IgD-negative memory B cell (primary cell): Measurements from ENCODE around the gene PDE2A. TPM values are rescaled to one million over a fixed set of nuclear protein-coding genes. Genes with fewer than 3 reads are reported as not detected.
A peak's percentile ranks its signal among the peaks of the same experiment; 100 is the strongest.

Experiments used
- H3K27ac Mint-ChIP-seq, 3 donors: one replicate each; pipeline ENCODE4 v1.8.0; 2020 to 2022; ENCODE audit warnings: mild to moderate bottlenecking in 3 of 3, mixed read lengths in 3 of 3, moderate library complexity in 1 of 3
- H3K27me3 Mint-ChIP-seq: one replicate; pipeline ENCODE4 v1.8.0; 2021; ENCODE audit warnings: mixed read lengths
- H3K36me3 Mint-ChIP-seq: one replicate; pipeline ENCODE4 v1.8.0; 2020; ENCODE audit warnings: mild to moderate bottlenecking, mixed read lengths
- H3K4me1 Mint-ChIP-seq, 3 donors: one replicate each; pipeline ENCODE4 v1.8.0; 2020 to 2022; ENCODE audit warnings: mixed read lengths in 3 of 3, mild to moderate bottlenecking in 1 of 3
- H3K4me3 Mint-ChIP-seq, 4 donors: one replicate each; pipeline ENCODE4 v1.8.0; 2020 to 2022; ENCODE audit warnings: mild to moderate bottlenecking in 4 of 4, mixed read lengths in 4 of 4, moderate library complexity in 3 of 4
- H3K9me3 Mint-ChIP-seq, 3 donors: one replicate each; pipeline ENCODE4 v1.8.0; 2020 to 2021; ENCODE audit warnings: mixed read lengths in 3 of 3, mild to moderate bottlenecking in 1 of 3
- polyA plus RNA-seq: library from polyadenylated mRNA; unstranded; fragments of 300-500 nt; fragmentation: Illumina TruSeq; gene quantifications from one replicate; pipeline ENCODE4 v1.2.3, GENCODE V29; 2021

Gene PDE2A
- polyA plus RNA-seq, 1 donor from 2014 or later = not detected

GRCh38 chr11:72668629-72669347 is 5.4 kb downstream of the PDE2A start:
- peaks cover 62% of the 10 kb centered on the region for H3K27me3 Mint-ChIP-seq

GRCh38 chr11:72665911-72666472 is 8.2 kb downstream of the PDE2A start:
- Mint-ChIP-seq H3K27me3 (peaks cover 41% of the 10 kb centered on the region), H3K4me1 (peaks cover 0 to 4% (median 0%) of the 10 kb centered on the region in 3 donors), H3K9me3 (peaks cover 1 to 8% (median 5%) of the 10 kb centered on the region in 3 donors), H3K27ac (no peak overlapping the region), H3K36me3 (peaks cover under 1% of the 10 kb centered on the region), H3K4me3 (no peak overlapping the region)

More at GRCh38 chr11:72668629-72669347, 5.4 kb downstream of the PDE2A start:
- Mint-ChIP-seq H3K4me1 (peaks cover 1 to 13% (median 8%) of the 10 kb centered on the region in 3 donors), H3K4me3 (no peak overlapping the region), H3K36me3 (peaks cover 2% of the 10 kb centered on the region), H3K27ac (no peak overlapping the region), H3K9me3 (peaks cover 1 to 8% (median 7%) of the 10 kb centered on the region in 3 donors)

GRCh38 chr11:72662036-72662435 is 12.2 kb downstream of the PDE2A start:
- Mint-ChIP-seq H3K4me1 (no peaks in the 10 kb centered on the region), H3K4me3 (no peak overlapping the region), H3K36me3 (no peaks in the 10 kb centered on the region), H3K9me3 (peaks cover under 1 to 2% (median 1%) of the 10 kb centered on the region in 3 donors), H3K27ac (peak overlapping the region in 1 of 3 donors; percentile 4), H3K27me3 (peaks cover 19% of the 10 kb centered on the region)

- peaks cover 18% of the 10 kb centered on the region for H3K27me3 Mint-ChIP-seq
- H3K4me3 Mint-ChIP-seq = no peak overlapping the region
- H3K36me3 Mint-ChIP-seq = no peaks in the 10 kb centered on the region
- no peaks in the 10 kb centered on the region for H3K4me1 Mint-ChIP-seq
- peak overlapping the region in 1 of 3 donors; percentile 4 for H3K27ac Mint-ChIP-seq
- peaks cover 0 to 2% (median 0%) of the 10 kb centered on the region in 3 donors for H3K9me3 Mint-ChIP-seq
These were observed 12.7 kb downstream of the PDE2A start for GRCh38 chr11:72661486-72661885.

GRCh38 chr11:72658989-72659640 is 15.1 kb downstream of the PDE2A start:
- no peaks in the 10 kb centered on the region for H3K4me1 Mint-ChIP-seq
- no peak overlapping the region for H3K4me3 Mint-ChIP-seq
- H3K27ac Mint-ChIP-seq = no peak overlapping the region
- no peaks in the 10 kb centered on the region for H3K36me3 Mint-ChIP-seq
- H3K27me3 Mint-ChIP-seq = peaks cover 12% of the 10 kb centered on the region
- H3K9me3 Mint-ChIP-seq = peaks cover 0 to 1% (median 0%) of the 10 kb centered on the region in 3 donors

GRCh38 chr11:72657411-72658100 is 16.7 kb downstream of the PDE2A start:
- Mint-ChIP-seq H3K9me3 (no peaks in the 10 kb centered on the region), H3K27ac (no peak overlapping the region), H3K4me1 (peaks cover 0 to 1% (median 0%) of the 10 kb centered on the region in 3 donors), H3K36me3 (no peaks in the 10 kb centered on the region), H3K4me3 (peak overlapping the region in 1 of 4 donors; percentile 47), H3K27me3 (peaks cover 12% of the 10 kb centered on the region)

GRCh38 chr11:72655896-72656464 is 18.2 kb downstream of the PDE2A start:
- H3K4me1 Mint-ChIP-seq = peaks cover 0 to 1% (median 0%) of the 10 kb centered on the region in 3 donors
- H3K27me3 Mint-ChIP-seq = peaks cover 9% of the 10 kb centered on the region
- no peaks in the 10 kb centered on the region for H3K9me3 Mint-ChIP-seq
- H3K4me3 Mint-ChIP-seq = no peak overlapping the region
- H3K36me3 Mint-ChIP-seq = no peaks in the 10 kb centered on the region
- H3K27ac Mint-ChIP-seq = no peak overlapping the region

- peaks cover 0 to 2% (median 0%) of the 10 kb centered on the region in 3 donors for H3K4me1 Mint-ChIP-seq
- H3K4me3 Mint-ChIP-seq = no peak overlapping the region
- H3K27ac Mint-ChIP-seq = no peak overlapping the region
These were observed 19.2 kb downstream of the PDE2A start for GRCh38 chr11:72655014-72655413.

GRCh38 chr11:72653649-72654048 is 20.6 kb downstream of the PDE2A start:
- Mint-ChIP-seq H3K36me3 (no peaks in the 10 kb centered on the region), H3K4me3 (no peak overlapping the region), H3K27me3 (no peaks in the 10 kb centered on the region), H3K9me3 (no peaks in the 10 kb centered on the region), H3K4me1 (peaks cover 0 to 4% (median 0%) of the 10 kb centered on the region in 3 donors), H3K27ac (peak overlapping the region in 1 of 3 donors; percentile 2)

More at GRCh38 chr11:72655014-72655413, 19.2 kb downstream of the PDE2A start:
- peaks cover 3% of the 10 kb centered on the region for H3K27me3 Mint-ChIP-seq
- H3K9me3 Mint-ChIP-seq = no peaks in the 10 kb centered on the region
- H3K36me3 Mint-ChIP-seq = no peaks in the 10 kb centered on the region

GRCh38 chr11:72652873-72653630 is 21.2 kb downstream of the PDE2A start:
- H3K36me3 Mint-ChIP-seq = no peaks in the 10 kb centered on the region
- no peaks in the 10 kb centered on the region for H3K27me3 Mint-ChIP-seq
- H3K9me3 Mint-ChIP-seq = no peaks in the 10 kb centered on the region
- peaks cover 0 to 4% (median 0%) of the 10 kb centered on the region in 3 donors for H3K4me1 Mint-ChIP-seq
- H3K27ac Mint-ChIP-seq = peak overlapping the region in 1 of 3 donors; percentile 2
- no peak overlapping the region for H3K4me3 Mint-ChIP-seq

- Mint-ChIP-seq H3K9me3 (no peaks in the 10 kb centered on the region), H3K4me3 (no peak overlapping the region), H3K27me3 (no peaks in the 10 kb centered on the region), H3K4me1 (peaks cover 0 to 4% (median 0%) of the 10 kb centered on the region in 3 donors), H3K36me3 (no peaks in the 10 kb centered on the region), H3K27ac (no peak overlapping the region)
These were observed 22.1 kb downstream of the PDE2A start for GRCh38 chr11:72652133-72652532.

GRCh38 chr11:72649215-72649976 is 24.8 kb downstream of the PDE2A start:
- Mint-ChIP-seq H3K27ac (peak overlapping the region in 1 of 3 donors; percentile 93), H3K36me3 (no peaks in the 10 kb centered on the region), H3K4me3 (peak overlapping the region in 1 of 4 donors; percentile 60), H3K9me3 (no peaks in the 10 kb centered on the region), H3K27me3 (peaks cover 2% of the 10 kb centered on the region), H3K4me1 (peaks cover 0 to 4% (median 0%) of the 10 kb centered on the region in 3 donors)

GRCh38 chr11:72648384-72649136 is 25.7 kb downstream of the PDE2A start:
- no peak overlapping the region for H3K4me3 Mint-ChIP-seq
- peaks cover 2% of the 10 kb centered on the region for H3K27me3 Mint-ChIP-seq
- peaks cover 0 to 9% (median 1%) of the 10 kb centered on the region in 3 donors for H3K4me1 Mint-ChIP-seq
- no peak overlapping the region for H3K27ac Mint-ChIP-seq
- H3K9me3 Mint-ChIP-seq = no peaks in the 10 kb centered on the region
- H3K36me3 Mint-ChIP-seq = no peaks in the 10 kb centered on the region
